Measurements from ENCODE around the gene TMEM139.

DNA sequence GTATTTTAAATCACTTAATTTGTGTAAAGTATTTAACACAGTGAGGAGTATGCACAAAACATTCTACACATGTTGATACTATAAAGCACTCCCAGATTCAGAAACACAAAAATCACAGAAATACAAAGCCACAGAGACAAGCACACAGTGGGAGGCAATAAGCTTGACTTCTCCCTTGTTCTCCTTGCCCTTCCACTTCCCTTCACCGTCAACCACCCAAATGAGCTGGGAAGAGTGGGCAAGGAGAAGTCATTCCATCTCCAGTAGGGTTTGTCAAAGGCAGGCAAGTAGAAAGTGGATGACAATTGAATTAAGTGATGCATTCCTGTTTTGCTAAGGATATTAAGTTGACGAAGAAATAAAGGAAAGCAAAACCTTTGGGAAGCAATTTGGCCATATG, 4.2 kb upstream of the TMEM139 start:
- TF ChIP-seq POLR2A (IDR thresholded peaks at IDR 0.05) = no peak
- TF ChIP-seq, protein P1, sequence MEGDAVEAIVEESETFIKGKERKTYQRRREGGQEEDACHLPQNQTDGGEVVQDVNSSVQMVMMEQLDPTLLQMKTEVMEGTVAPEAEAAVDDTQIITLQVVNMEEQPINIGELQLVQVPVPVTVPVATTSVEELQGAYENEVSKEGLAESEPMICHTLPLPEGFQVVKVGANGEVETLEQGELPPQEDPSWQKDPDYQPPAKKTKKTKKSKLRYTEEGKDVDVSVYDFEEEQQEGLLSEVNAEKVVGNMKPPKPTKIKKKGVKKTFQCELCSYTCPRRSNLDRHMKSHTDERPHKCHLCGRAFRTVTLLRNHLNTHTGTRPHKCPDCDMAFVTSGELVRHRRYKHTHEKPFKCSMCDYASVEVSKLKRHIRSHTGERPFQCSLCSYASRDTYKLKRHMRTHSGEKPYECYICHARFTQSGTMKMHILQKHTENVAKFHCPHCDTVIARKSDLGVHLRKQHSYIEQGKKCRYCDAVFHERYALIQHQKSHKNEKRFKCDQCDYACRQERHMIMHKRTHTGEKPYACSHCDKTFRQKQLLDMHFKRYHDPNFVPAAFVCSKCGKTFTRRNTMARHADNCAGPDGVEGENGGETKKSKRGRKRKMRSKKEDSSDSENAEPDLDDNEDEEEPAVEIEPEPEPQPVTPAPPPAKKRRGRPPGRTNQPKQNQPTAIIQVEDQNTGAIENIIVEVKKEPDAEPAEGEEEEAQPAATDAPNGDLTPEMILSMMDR (IDR thresholded peaks at IDR 0.05) = no peak
- no peak for TF ChIP-seq POLR2AphosphoS5 (IDR thresholded peaks at IDR 0.05)

Measured in transverse colon (tissue), 4 donors.